GM20000 (cell line): ENCODE measurements around the gene DUSP5.
"Not testable (repeated sequence)": the region's sequence is repeated elsewhere in the genome, so short reads cannot be mapped to it uniquely, and the experiment has no call there.

Experiments
- DNase-seq: peaks from one replicate; pipeline ENCODE4 v3.0.0; 2012; ENCODE audit warnings: low spot score
- CTCF ChIP-seq: IDR thresholded peaks from 2 replicates; pipeline ENCODE4 v1.5.1; 2012; ENCODE audit warnings: mild to moderate bottlenecking, control low read depth; ENCODE audit errors: extremely low read depth, missing control alignments

Gene DUSP5

GRCh38 chr10:110525349-110526260, 27.9 kb downstream of the DUSP5 start:
- no peak for TF ChIP-seq CTCF
- DNase-seq, result no peak

GRCh38 chr10:110527731-110528171, 30.0 kb downstream of the DUSP5 start:
- DNase-seq, result no peak
- TF ChIP-seq CTCF, result no peak

- no peak for TF ChIP-seq CTCF
- no peak for DNase-seq
Observed at GRCh38 chr10:110528224-110528996, 30.7 kb downstream of the DUSP5 start.

- peak; percentile 59 for DNase-seq
Observed at GRCh38 chr10:110528997-110529524, 31.4 kb downstream of the DUSP5 start.

- peak; percentile 31 for DNase-seq
- TF ChIP-seq CTCF, result no peak
Observed at GRCh38 chr10:110529596-110530011, 31.9 kb downstream of the DUSP5 start.

GRCh38 chr10:110530131-110530831, 32.6 kb downstream of the DUSP5 start:
- no peak for TF ChIP-seq CTCF
- no peak for DNase-seq

- DNase-seq, result no peak
- TF ChIP-seq CTCF, result no peak
Observed at GRCh38 chr10:110531687-110532086, 34.0 kb downstream of the DUSP5 start.

- DNase-seq, result not testable (repeated sequence)
Observed at GRCh38 chr10:110532628-110533027, 34.9 kb downstream of the DUSP5 start.
